Rectal smooth muscle tissue (tissue), 1 donor: Measurements from ENCODE around the gene STBD1.

Experiments used
- H3K27ac ChIP-seq: one replicate; pipeline ENCODE4 v1.7.0; 2013; ENCODE audit warnings: low read depth, low read length, inconsistent platforms
- H3K27me3 ChIP-seq: one replicate; pipeline ENCODE4 v1.7.0; 2013; ENCODE audit warnings: low read length; ENCODE audit not compliant: control insufficient read depth, insufficient read depth
- H3K36me3 ChIP-seq: one replicate; pipeline ENCODE4 v1.7.0; 2013; ENCODE audit warnings: low read length; ENCODE audit not compliant: control insufficient read depth, insufficient read depth
- H3K4me1 ChIP-seq: one replicate; pipeline ENCODE4 v1.7.0; 2013; ENCODE audit warnings: low read length; ENCODE audit not compliant: control insufficient read depth, insufficient read depth
- H3K4me3 ChIP-seq: one replicate; pipeline ENCODE4 v1.7.0; 2013; ENCODE audit warnings: low read length
- H3K9ac ChIP-seq: one replicate; pipeline ENCODE4 v1.7.0; 2013; ENCODE audit warnings: low read length

The STBD1 gene

GRCh38 chr4:76296286-76296820 lies 10.2 kb upstream of the STBD1 start:
- Histone ChIP-seq H3K9ac (no peak overlapping the region), H3K27ac (no peak overlapping the region), H3K4me1 (no peaks in the 10 kb centered on the region), H3K27me3 (no peaks in the 10 kb centered on the region), H3K36me3 (no peaks in the 10 kb centered on the region), H3K4me3 (no peak overlapping the region)

GRCh38 chr4:76298227-76298626 lies 8.3 kb upstream of the STBD1 start:
- H3K4me1 ChIP-seq: no peaks in the 10 kb centered on the region
- H3K9ac ChIP-seq: no peak overlapping the region
- H3K36me3 ChIP-seq: no peaks in the 10 kb centered on the region
- H3K27me3 ChIP-seq: no peaks in the 10 kb centered on the region
- H3K27ac ChIP-seq: no peak overlapping the region
- H3K4me3 ChIP-seq: no peak overlapping the region

GRCh38 chr4:76300012-76300411 lies 6.5 kb upstream of the STBD1 start:
- no peaks in the 10 kb centered on the region for H3K36me3 ChIP-seq
- no peak overlapping the region for H3K4me3 ChIP-seq
- H3K27me3 ChIP-seq: no peaks in the 10 kb centered on the region
- H3K9ac ChIP-seq: no peak overlapping the region
- peaks cover under 1% of the 10 kb centered on the region for H3K4me1 ChIP-seq
- H3K27ac ChIP-seq: no peak overlapping the region

- Histone ChIP-seq H3K27ac (peak overlapping the region; percentile 22), H3K36me3 (no peaks in the 10 kb centered on the region), H3K4me3 (no peak overlapping the region), H3K4me1 (peaks cover 7% of the 10 kb centered on the region), H3K27me3 (no peaks in the 10 kb centered on the region), H3K9ac (no peak overlapping the region)
Measured at GRCh38 chr4:76301068-76301774, 5.3 kb upstream of the STBD1 start.

GRCh38 chr4:76301775-76302162 lies 4.8 kb upstream of the STBD1 start:
- H3K27me3 ChIP-seq: no peaks in the 10 kb centered on the region
- H3K9ac ChIP-seq: no peak overlapping the region
- no peaks in the 10 kb centered on the region for H3K36me3 ChIP-seq
- no peak overlapping the region for H3K4me3 ChIP-seq
- H3K4me1 ChIP-seq: peaks cover 7% of the 10 kb centered on the region
- no peak overlapping the region for H3K27ac ChIP-seq

GRCh38 chr4:76302826-76303438 lies 3.6 kb upstream of the STBD1 start:
- H3K4me3 ChIP-seq: no peak overlapping the region
- H3K27ac ChIP-seq: no peak overlapping the region
- no peaks in the 10 kb centered on the region for H3K36me3 ChIP-seq
- peaks cover 7% of the 10 kb centered on the region for H3K4me1 ChIP-seq
- H3K27me3 ChIP-seq: no peaks in the 10 kb centered on the region
- no peak overlapping the region for H3K9ac ChIP-seq

GRCh38 chr4:76305033-76305687 lies 1.4 kb upstream of the STBD1 start:
- Histone ChIP-seq H3K27me3 (no peaks in the 10 kb centered on the region), H3K4me3 (peak overlapping the region; percentile 95), H3K36me3 (peaks cover 5% of the 10 kb centered on the region), H3K27ac (peak overlapping the region; percentile 74), H3K4me1 (peaks cover 14% of the 10 kb centered on the region), H3K9ac (no peak overlapping the region)

GRCh38 chr4:76306882-76307659 lies 538 bp downstream of the STBD1 start:
- no peaks in the 10 kb centered on the region for H3K27me3 ChIP-seq
- H3K27ac ChIP-seq: peak overlapping the region; percentile 74
- H3K4me1 ChIP-seq: peaks cover 14% of the 10 kb centered on the region
- H3K36me3 ChIP-seq: peaks cover 5% of the 10 kb centered on the region
- H3K9ac ChIP-seq: peak overlapping the region; percentile 91
- H3K4me3 ChIP-seq: peak overlapping the region; percentile 95

GRCh38 chr4:76307660-76308014 lies 1.1 kb downstream of the STBD1 start:
- H3K4me1 ChIP-seq: peaks cover 14% of the 10 kb centered on the region
- peak overlapping the region; percentile 95 for H3K4me3 ChIP-seq
- H3K9ac ChIP-seq: peak overlapping the region; percentile 29

GRCh38 chr4:76308548-76308947 lies 2.0 kb downstream of the STBD1 start:
- Histone ChIP-seq H3K36me3 (peaks cover 5% of the 10 kb centered on the region), H3K27me3 (no peaks in the 10 kb centered on the region), H3K4me3 (peak overlapping the region; percentile 49), H3K4me1 (peaks cover 14% of the 10 kb centered on the region), H3K27ac (no peak overlapping the region), H3K9ac (no peak overlapping the region)

More at GRCh38 chr4:76307660-76308014, 1.1 kb downstream of the STBD1 start:
- Histone ChIP-seq H3K36me3 (peaks cover 5% of the 10 kb centered on the region), H3K27ac (peak overlapping the region; percentile 74), H3K27me3 (no peaks in the 10 kb centered on the region)

- H3K4me3 ChIP-seq: no peak overlapping the region
- H3K36me3 ChIP-seq: peaks cover 5% of the 10 kb centered on the region
- no peaks in the 10 kb centered on the region for H3K27me3 ChIP-seq
- no peak overlapping the region for H3K27ac ChIP-seq
- peaks cover 12% of the 10 kb centered on the region for H3K4me1 ChIP-seq
- H3K9ac ChIP-seq: no peak overlapping the region
Measured at GRCh38 chr4:76309939-76310550, 3.5 kb downstream of the STBD1 start.

GRCh38 chr4:76310683-76311082 lies 4.2 kb downstream of the STBD1 start:
- H3K4me3 ChIP-seq: no peak overlapping the region
- H3K27ac ChIP-seq: no peak overlapping the region
- H3K4me1 ChIP-seq: peaks cover 7% of the 10 kb centered on the region
- H3K36me3 ChIP-seq: peaks cover 5% of the 10 kb centered on the region
- H3K9ac ChIP-seq: no peak overlapping the region
- no peaks in the 10 kb centered on the region for H3K27me3 ChIP-seq
